ENCODE measurements around the gene LIPT2. TPM values are rescaled to one million over a fixed set of nuclear protein-coding genes. Genes with fewer than 3 reads are reported as not detected.

LIPT2 gene
- total RNA-seq, 1 experiment from 2014 or later, result 8.2 TPM

DNA sequence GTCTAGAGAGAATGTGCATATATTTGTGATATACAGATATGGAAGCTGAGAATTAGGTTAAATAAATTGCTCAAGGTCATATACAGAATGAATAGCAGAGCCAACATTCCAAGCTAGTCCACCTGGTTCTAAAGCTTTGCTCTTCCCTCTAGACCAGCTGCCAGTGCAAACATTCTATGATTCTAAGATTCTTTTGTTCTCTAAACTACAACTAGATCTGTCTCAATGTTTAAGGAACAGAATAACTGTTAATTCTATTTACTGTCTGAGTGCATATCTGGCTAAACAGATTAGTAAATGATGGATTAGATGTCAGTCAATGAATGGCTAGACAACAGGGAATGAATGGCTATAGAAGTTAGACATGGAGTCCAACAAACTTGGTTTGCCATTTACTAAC is 45.8 kb downstream of the LIPT2 start:
- H3K4me2 ChIP-seq (ENCODE audit: insufficient read depth, insufficient read length, low read length), result no peak overlapping the region
- H4K5ac ChIP-seq (ENCODE audit: insufficient read length, low read depth, low read length), result no peak overlapping the region
- H2BK15ac ChIP-seq (ENCODE audit: low read depth, low read length), result no peak overlapping the region
- H3K27ac Mint-ChIP-seq, result no peak overlapping the region
- H4K91ac ChIP-seq (ENCODE audit: insufficient read length, low read depth, low read length), result no peak overlapping the region
- no peaks in the 10 kb centered on the region for H4K20me1 ChIP-seq (ENCODE audit: control insufficient read depth, insufficient read depth, insufficient read length)
- no peaks in the 10 kb centered on the region for H3K79me2 ChIP-seq (ENCODE audit: insufficient read depth, low read length)
- no peak overlapping the region for H3K4me3 Mint-ChIP-seq
- H2AFZ ChIP-seq (ENCODE audit: low read length), result no peak overlapping the region
- H2BK12ac ChIP-seq (ENCODE audit: insufficient read length, low read depth, low read length), result no peak overlapping the region
- no peaks in the 10 kb centered on the region for H3K79me1 ChIP-seq (ENCODE audit: insufficient read depth, low read depth, low read length, poor library complexity, severe bottlenecking)
- H3K56ac ChIP-seq (ENCODE audit: insufficient read length, low read depth, low read length), result no peak overlapping the region
- H3K27me3 Mint-ChIP-seq (ENCODE audit: low read depth), result no peaks in the 10 kb centered on the region; the same call in 1 of the 2 replicates
- no peak overlapping the region for H3K27ac ChIP-seq (ENCODE audit: insufficient read length, low read depth, low read length)
- no peaks in the 10 kb centered on the region for H3K23me2 ChIP-seq (ENCODE audit: insufficient read length, low read depth, low read length, poor library complexity, severe bottlenecking)
- H3K4me1 ChIP-seq (ENCODE audit: insufficient read depth, low read length), result no peaks in the 10 kb centered on the region
- H2BK20ac ChIP-seq (ENCODE audit: low read depth, low read length, poor library complexity, severe bottlenecking), result no peak overlapping the region
- H3K27me3 ChIP-seq (ENCODE audit: insufficient read depth, low read length), result no peaks in the 10 kb centered on the region
- H3K9me3 Mint-ChIP-seq, result no peaks in the 10 kb centered on the region
- H2BK120ac ChIP-seq (ENCODE audit: low read depth, low read length, poor library complexity, severe bottlenecking), result no peak overlapping the region
- H2BK5ac ChIP-seq (ENCODE audit: insufficient read length, low read length), result no peak overlapping the region
- TF ChIP-seq, protein P1, sequence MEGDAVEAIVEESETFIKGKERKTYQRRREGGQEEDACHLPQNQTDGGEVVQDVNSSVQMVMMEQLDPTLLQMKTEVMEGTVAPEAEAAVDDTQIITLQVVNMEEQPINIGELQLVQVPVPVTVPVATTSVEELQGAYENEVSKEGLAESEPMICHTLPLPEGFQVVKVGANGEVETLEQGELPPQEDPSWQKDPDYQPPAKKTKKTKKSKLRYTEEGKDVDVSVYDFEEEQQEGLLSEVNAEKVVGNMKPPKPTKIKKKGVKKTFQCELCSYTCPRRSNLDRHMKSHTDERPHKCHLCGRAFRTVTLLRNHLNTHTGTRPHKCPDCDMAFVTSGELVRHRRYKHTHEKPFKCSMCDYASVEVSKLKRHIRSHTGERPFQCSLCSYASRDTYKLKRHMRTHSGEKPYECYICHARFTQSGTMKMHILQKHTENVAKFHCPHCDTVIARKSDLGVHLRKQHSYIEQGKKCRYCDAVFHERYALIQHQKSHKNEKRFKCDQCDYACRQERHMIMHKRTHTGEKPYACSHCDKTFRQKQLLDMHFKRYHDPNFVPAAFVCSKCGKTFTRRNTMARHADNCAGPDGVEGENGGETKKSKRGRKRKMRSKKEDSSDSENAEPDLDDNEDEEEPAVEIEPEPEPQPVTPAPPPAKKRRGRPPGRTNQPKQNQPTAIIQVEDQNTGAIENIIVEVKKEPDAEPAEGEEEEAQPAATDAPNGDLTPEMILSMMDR (conservative IDR thresholded peaks at IDR 0.05), result no peak
- H3K14ac ChIP-seq (ENCODE audit: insufficient read depth, low read length), result no peak overlapping the region
- no peak overlapping the region for H3T11ph ChIP-seq (ENCODE audit: low read length)
- H3K9me3 ChIP-seq (ENCODE audit: control insufficient read depth, low read depth, low read length), result no peaks in the 10 kb centered on the region
- no peaks in the 10 kb centered on the region for H3K36me3 Mint-ChIP-seq (ENCODE audit: insufficient read depth in 1 of 3, low read depth in 3 of 3)
- H3K9ac ChIP-seq (ENCODE audit: extremely low read depth, insufficient read length, low read length), result no peak overlapping the region
- no peak overlapping the region for H4K8ac ChIP-seq (replicated peaks; ENCODE audit: insufficient read length, low read depth, low read length)
- no peak for DNase-seq
- no peak overlapping the region for H3K18ac ChIP-seq (ENCODE audit: insufficient read length, low read depth, low read length)
- H3K23ac ChIP-seq (ENCODE audit: insufficient read length, low read depth, low read length), result no peak overlapping the region
- H2AK5ac ChIP-seq (ENCODE audit: insufficient read length, low read length), result no peak overlapping the region
- no peak overlapping the region for H3K4ac ChIP-seq (ENCODE audit: low read depth, low read length)
- peaks cover 15 to 25% of the 10 kb centered on the region in 2 experiments for H3K4me1 Mint-ChIP-seq

All from H9 (cell line).